H1 (cell line): Measurements from ENCODE around the gene TLE3. TPM values are rescaled to one million over a fixed set of nuclear protein-coding genes. Genes with fewer than 3 reads are reported as not detected.

ENCODE experiments used
- CTCF ChIA-PET: fragments of 300-600 bp; sonication (Branson Sonifier 250); formaldehyde crosslinking; loops from one replicate; lab custom pipeline; 2021; ENCODE audit not compliant: partially characterized antibody; lab: Charles Lee
- POLR2A ChIA-PET: fragments of 300-600 bp; sonication (Branson Sonifier 250); formaldehyde crosslinking; loops from one replicate; lab custom pipeline; 2021; ENCODE audit warnings: inconsistent platforms; ENCODE audit not compliant: partially characterized antibody; lab: Charles Lee
- DNase-seq, 2 experiments: peaks; one replicate each; pipeline versions ENCODE4 v3.0.0 to v3.0.0-alpha.2; 2010 to 2022; ENCODE audit warnings: low spot score in 2 of 2, low read depth in 1 of 2, mixed read lengths in 1 of 2
- FAIRE-seq: peaks from 2 replicates; lab custom pipeline; 2011; peaks lifted over from hg19 to GRCh38; lab: Jason Lieb, UNC
- H2AFZ ChIP-seq: 2 replicates; pipeline ENCODE4 v1.8.1; 2012; ENCODE audit warnings: low read length, inconsistent platforms
- H2AK5ac ChIP-seq: 2 replicates; pipeline ENCODE4 v1.6.1; 2013; ENCODE audit warnings: low read depth, low read length
- H2BK120ac ChIP-seq: replicated peaks from 2 replicates; pipeline ENCODE3; 2013; ENCODE audit warnings: low read depth, low read length, inconsistent platforms
- H2BK12ac ChIP-seq: 2 replicates; pipeline ENCODE4 v1.6.1; 2013; ENCODE audit warnings: low read depth, low read length
- H2BK15ac ChIP-seq: 2 replicates; pipeline ENCODE4 v1.6.1; 2013; ENCODE audit warnings: low read length
- H2BK20ac ChIP-seq: 2 replicates; pipeline ENCODE4 v1.6.1; 2013; ENCODE audit warnings: low read length
- H2BK5ac ChIP-seq: 2 replicates; pipeline ENCODE4 v1.6.1; 2013; ENCODE audit warnings: low read depth, low read length
- H3K14ac ChIP-seq: 2 replicates; pipeline ENCODE4 v1.6.1; 2013; ENCODE audit warnings: inconsistent platforms; ENCODE audit not compliant: insufficient read length
- H3K18ac ChIP-seq: 2 replicates; pipeline ENCODE4 v1.6.1; 2013; ENCODE audit warnings: low read length; ENCODE audit errors: extremely low read depth
- H3K23ac ChIP-seq: 2 replicates; pipeline ENCODE4 v1.6.1; 2013; ENCODE audit warnings: inconsistent platforms; ENCODE audit not compliant: insufficient read length
- H3K23me2 ChIP-seq: 2 replicates; pipeline ENCODE4 v1.6.1; 2013; ENCODE audit warnings: low read depth, low read length
- H3K27ac ChIP-seq: 2 replicates; pipeline ENCODE4 v1.6.1; 2011; ENCODE audit warnings: low read depth, low read length, inconsistent platforms
- H3K27me3 ChIP-seq, 4 experiments: replicated peaks in 1 of 4; 1 replicate in 1 of 4; 2 replicates in 3 of 4; pipeline versions ENCODE4 v1.6.1 to v1.8.1; 2011 to 2013; ENCODE audit warnings: low read length in 3 of 4, mild to moderate bottlenecking in 3 of 4, inconsistent platforms in 2 of 4, mixed read lengths in 2 of 4, moderate library complexity in 1 of 4; ENCODE audit not compliant: control insufficient read depth in 3 of 4, insufficient read depth in 3 of 4; ENCODE audit errors: extremely low read depth in 1 of 4
- H3K36me3 ChIP-seq, 4 experiments: 2 replicates each; pipeline versions ENCODE4 v1.6.1 to v1.8.1; 2011 to 2013; ENCODE audit warnings: mild to moderate bottlenecking in 4 of 4, low read length in 3 of 4, moderate library complexity in 2 of 4, control low read depth in 1 of 4, inconsistent platforms in 1 of 4; ENCODE audit not compliant: insufficient read depth in 4 of 4, control insufficient read depth in 2 of 4
- H3K4ac ChIP-seq: replicated peaks from 2 replicates; pipeline ENCODE3; 2013; ENCODE audit warnings: low read length, low read depth, mixed read lengths, inconsistent platforms; ENCODE audit not compliant: insufficient read length
- H3K4me1 ChIP-seq, 4 experiments: replicated peaks in 1 of 4; 1 replicate in 1 of 4; 2 replicates in 3 of 4; pipeline versions ENCODE4 v1.6.1 to v1.8.1; 2011 to 2013; ENCODE audit warnings: low read length in 3 of 4, inconsistent platforms in 2 of 4, mixed read lengths in 1 of 4; ENCODE audit not compliant: insufficient read depth in 4 of 4, control insufficient read depth in 3 of 4
- H3K4me2 ChIP-seq, 2 experiments: 2 replicates each; pipeline versions ENCODE4 v1.6.1 to v1.8.1; 2011 to 2013; ENCODE audit warnings: low read depth in 2 of 2, low read length in 2 of 2, control low read depth in 1 of 2, inconsistent platforms in 1 of 2, mild to moderate bottlenecking in 1 of 2; ENCODE audit not compliant: insufficient read depth in 1 of 2
- H3K4me3 ChIP-seq, 4 experiments: fragments of 200-600, 300-600 bp in 1 of 4; sonication (generic), shearing (Covaris generic), sonication (Bioruptor Twin) in 1 of 4; 2 replicates each; pipeline versions ENCODE4 v1.5.1 to v1.8.1; 2011 to 2016; ENCODE audit warnings: low read length in 4 of 4, low read depth in 3 of 4, control low read depth in 2 of 4, inconsistent platforms in 2 of 4, mild to moderate bottlenecking in 2 of 4, mixed read lengths in 1 of 4, moderate library complexity in 1 of 4; ENCODE audit not compliant: insufficient read depth in 2 of 4; ENCODE audit errors: extremely low read depth in 1 of 4
- H3K56ac ChIP-seq: replicated peaks from 2 replicates; pipeline ENCODE3; 2013; ENCODE audit warnings: low read depth, mild to moderate bottlenecking, mixed read lengths, low read length, inconsistent platforms; ENCODE audit not compliant: insufficient read length
- H3K79me1 ChIP-seq: 2 replicates; pipeline ENCODE4 v1.6.1; 2013; ENCODE audit warnings: low read depth, low read length, control low read depth
- H3K79me2 ChIP-seq, 2 experiments: 2 replicates each; pipeline versions ENCODE4 v1.6.1 to v1.8.1; 2012 to 2013; ENCODE audit warnings: low read length in 2 of 2, mild to moderate bottlenecking in 2 of 2, inconsistent platforms in 1 of 2; ENCODE audit not compliant: insufficient read depth in 2 of 2, control insufficient read depth in 1 of 2
- H3K9ac ChIP-seq, 4 experiments: replicated peaks in 1 of 4; 1 replicate in 1 of 4; 2 replicates in 3 of 4; pipeline versions ENCODE4 v1.6.1 to v1.8.1; 2011 to 2013; ENCODE audit warnings: low read depth in 3 of 4, low read length in 3 of 4, control low read depth in 2 of 4, mild to moderate bottlenecking in 2 of 4, moderate library complexity in 2 of 4, inconsistent platforms in 1 of 4; ENCODE audit errors: extremely low read depth in 1 of 4
- H3K9me3 ChIP-seq, 2 experiments: 2 replicates each; pipeline versions ENCODE4 v1.6.1 to v1.8.1; 2012 to 2013; ENCODE audit warnings: mild to moderate bottlenecking in 2 of 2, moderate library complexity in 2 of 2, control low read depth in 1 of 2, inconsistent platforms in 1 of 2, low read depth in 1 of 2, low read length in 1 of 2, mixed read lengths in 1 of 2; ENCODE audit not compliant: insufficient read depth in 2 of 2
- H4K20me1 ChIP-seq, 2 experiments: replicated peaks in 1 of 2; 2 replicates each; pipeline versions ENCODE3 to v1.8.1; 2011 to 2013; ENCODE audit warnings: inconsistent platforms in 2 of 2, low read length in 2 of 2, mild to moderate bottlenecking in 1 of 2; ENCODE audit not compliant: insufficient read depth in 2 of 2, control insufficient read depth in 1 of 2
- H4K5ac ChIP-seq: 2 replicates; pipeline ENCODE4 v1.6.1; 2013; ENCODE audit warnings: low read length, low read depth, mixed read lengths, inconsistent platforms; ENCODE audit not compliant: insufficient read length
- H4K8ac ChIP-seq: 2 replicates; pipeline ENCODE4 v1.8.0; 2013; ENCODE audit warnings: mild to moderate bottlenecking, moderate library complexity, low read length, inconsistent platforms; ENCODE audit not compliant: insufficient read depth; ENCODE audit errors: extremely low read depth
- H4K91ac ChIP-seq: replicated peaks from 2 replicates; pipeline ENCODE3; 2013; ENCODE audit warnings: low read length, mixed read lengths, inconsistent platforms; ENCODE audit not compliant: insufficient read length
- CBX5 ChIP-seq: fragments of 300-800, 300-1000 bp; sonication (generic); IDR thresholded peaks from 2 replicates; pipeline ENCODE4 v1.7.1; 2016; ENCODE audit warnings: antibody characterized with exemption, low read length, low read depth
- KDM1A ChIP-seq: fragments of 200-600, 300-600 bp; sonication (generic); IDR thresholded peaks from 2 replicates; pipeline ENCODE4 v1.7.1; 2016; ENCODE audit warnings: mild to moderate bottlenecking, low read length, borderline replicate concordance
- POLR2A ChIP-seq, 2 experiments: IDR thresholded peaks; 1 replicate in 1 of 2; 2 replicates in 1 of 2; pipeline ENCODE4 v1.6.1; 2011; ENCODE audit warnings: low read depth in 2 of 2, low read length in 2 of 2, mild to moderate bottlenecking in 2 of 2; ENCODE audit errors: control extremely low read depth in 1 of 2
- RFX5 ChIP-seq: IDR thresholded peaks from 2 replicates; pipeline ENCODE4 v1.6.1; 2011; ENCODE audit warnings: low read depth, low read length, improper control_type of control experiment, borderline replicate concordance
- RNF2 ChIP-seq: fragments of 200-900, 300-1000 bp; sonication (generic); IDR thresholded peaks from 2 replicates; pipeline ENCODE4 v1.7.1; 2016; ENCODE audit warnings: borderline replicate concordance, low read depth, mild to moderate bottlenecking, antibody characterized with exemption, low read length; ENCODE audit not compliant: poor library complexity, severe bottlenecking; ENCODE audit errors: missing control alignments
- SUZ12 ChIP-seq: fragments of 200-600 bp; sonication (generic); IDR thresholded peaks from 2 replicates; pipeline ENCODE4 v1.6.1; 2012; ENCODE audit warnings: mild to moderate bottlenecking, inconsistent platforms, low read length, moderate library complexity, mixed read lengths
- ZNF274 ChIP-seq: IDR thresholded peaks from 2 replicates; pipeline ENCODE4 v1.7.0; 2012; ENCODE audit warnings: low read length, borderline replicate concordance; ENCODE audit errors: extremely low read depth
- WGBS, 2 experiments: shearing (Covaris generic) in 1 of 2; methylation state at CpG; one replicate each; pipeline versions ENCODE4 v1.1.6 to v1.1.7; 2013 to 2015; ENCODE audit warnings: low lambda C conversion rate in 2 of 2, mixed read lengths in 2 of 2, inconsistent platforms in 1 of 2, low coverage in 1 of 2, missing lambda C conversion rate in 1 of 2; ENCODE audit not compliant: insufficient replicate concordance in 2 of 2, insufficient coverage in 1 of 2, insufficient read length in 1 of 2; ENCODE audit errors: extremely low coverage in 1 of 2, missing lambda C conversion rate in 1 of 2; 5-methylcytosine and 5-hydroxymethylcytosine counted together
- polyA plus RNA-seq, 7 experiments: library from polyadenylated mRNA; depleted of rRNA in 3 of 7; stranded (reverse) in 5 of 7; unstranded in 2 of 7; fragments of >200 nt in 5 of 7; fragments of 200-250 nt in 2 of 7; gene quantifications; 1 replicate in 5 of 7; 2 replicates in 1 of 7; 4 replicates in 1 of 7; pipeline versions ENCODE4 v1.2.1 to v1.2.3, GENCODE V29; 2011 to 2013; ENCODE audit warnings: missing spikeins in 2 of 7, mixed read lengths in 2 of 7
- total RNA-seq: library from RNA; stranded (reverse); fragmentation: NEBNext Ultra II Directional; extraction: Animal tissue kit (Norgen Biotek cat#: 25700); gene quantifications from 2 replicates; pipeline ENCODE4 v1.2.1, GENCODE V29; 2021

The TLE3 gene
- total and polyA plus RNA-seq, 2 of the 8 experiments (the other 6 are each of a cell fraction or from before 2014, with no cell fraction given) = 25.1 to 61.2 TPM

DNA sequence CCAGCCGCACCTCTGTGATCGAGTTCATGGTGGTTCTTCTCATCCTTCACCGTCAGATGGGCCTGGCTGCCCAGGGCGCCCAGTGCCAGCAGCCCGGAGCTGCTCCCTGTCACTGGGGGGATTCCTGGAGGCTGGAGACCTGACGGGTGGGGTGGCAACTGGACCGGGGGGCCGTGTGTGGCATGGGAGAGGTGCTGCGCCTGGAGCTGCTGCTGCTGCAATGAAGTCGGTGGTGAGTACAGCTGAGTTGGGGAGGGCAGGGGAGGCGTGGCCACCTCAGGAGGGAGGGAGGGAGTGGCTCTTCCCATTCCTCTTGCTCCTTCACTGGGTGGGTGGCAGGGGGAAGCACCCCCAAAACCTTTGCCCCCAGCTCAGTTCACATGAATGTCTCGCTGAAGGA lies 31.7 kb downstream of the TLE3 start:
- H3K14ac ChIP-seq = no peak overlapping the region
- WGBS, 2 experiments = 89% methylated on average over 11 of the region's 12 CpGs; no CpG with 5 or more reads in 1 of the 2 experiments
- POLR2A ChIA-PET = interaction anchor here (0.6 to 1.7 kb wide), 5 partner anchors 10 to 32 kb away, joined by 3 to 4 read pairs (median 4); partner anchors contain the start of gene TLE3

More for the DNA sequence above, 31.7 kb downstream of the TLE3 start:
- no peak overlapping the region for H4K8ac ChIP-seq
- H3K56ac ChIP-seq = no peak overlapping the region
- no peak overlapping the region for H3K18ac ChIP-seq
- no peak overlapping the region for H4K5ac ChIP-seq
- H3K4me1 ChIP-seq = peaks cover 0 to 4% (median under 1%) of the 10 kb centered on the region in 4 experiments; a peak in 3 of 7 replicates
- peaks cover 11% of the 10 kb centered on the region for H3K79me1 ChIP-seq
- H3K79me2 ChIP-seq = peaks cover 0 to 10% of the 10 kb centered on the region in 2 experiments; a peak in 1 of 4 replicates
- H3K4me3 ChIP-seq = no peak overlapping the region
- H4K91ac ChIP-seq = no peak overlapping the region
- H3K27me3 ChIP-seq = no peaks in the 10 kb centered on the region
- FAIRE-seq (no peak), DNase-seq (no peak)
- no peaks in the 10 kb centered on the region for H3K23me2 ChIP-seq
- no peak overlapping the region for H3K9ac ChIP-seq
- H2BK12ac ChIP-seq = no peak overlapping the region
- H2AFZ ChIP-seq = no peak overlapping the region
- no peaks in the 10 kb centered on the region for H3K9me3 ChIP-seq
- peaks cover 18 to 86% (median 37%) of the 10 kb centered on the region in 4 experiments for H3K36me3 ChIP-seq
- H3K27ac ChIP-seq = no peak overlapping the region
- no peak overlapping the region for H3K23ac ChIP-seq
- H4K20me1 ChIP-seq = peaks cover 17% of the 10 kb centered on the region in 2 experiments
- H2BK15ac ChIP-seq = no peak overlapping the region
- CTCF ChIA-PET = interaction anchor here (0.8 to 1.5 kb wide), 3 partner anchors 9 to 12 kb away, joined by 3 to 5 read pairs (median 3); no protein-coding TSS in a partner anchor
- no peak overlapping the region for H2BK20ac ChIP-seq
- no peak overlapping the region for H2BK120ac ChIP-seq
- H3K4me2 ChIP-seq = no peak overlapping the region
- H3K4ac ChIP-seq = no peak overlapping the region
- no peak overlapping the region for H2BK5ac ChIP-seq
- TF ChIP-seq KDM1A (no peak), ZNF274 (no peak), RNF2 (no peak), SUZ12 (no peak), CBX5 (no peak), POLR2A (IDR thresholded peaks at IDR 0.05; ENCODE audit: control extremely low read depth in 1 of 2, low read depth in 2 of 2, low read length in 2 of 2) (no peak), RFX5 (no peak)
- H2AK5ac ChIP-seq = no peak overlapping the region
